PC-3 (cell line): ENCODE results near the gene IDH3G. TPM values are rescaled to one million over a fixed set of nuclear protein-coding genes. Genes with fewer than 3 reads are reported as not detected.

Experiments
- ATAC-seq: fragments of 200-7000 bp; cut with Tn5 transposase; 2 replicates; pipeline ENCODE4 v1.9.1; 2020; ENCODE audit warnings: mild to moderate bottlenecking, moderate library complexity
- BruUV-seq: library from RNA; stranded (reverse); fragments of 400-500 nt; replicated peaks from 2 replicates; lab custom pipeline; 2021; lab: Mats Ljungman, UMichigan
- CTCF ChIA-PET: fragments of 300-600 bp; sonication (Branson Sonifier 250); formaldehyde crosslinking; loops from one replicate; lab custom pipeline; 2022; ENCODE audit warnings: antibody characterized with exemption; lab: Charles Lee
- POLR2A ChIA-PET: fragments of 300-600 bp; sonication (Branson Sonifier 250); formaldehyde crosslinking; loops from one replicate; lab custom pipeline; 2022; ENCODE audit warnings: antibody characterized with exemption; ENCODE audit not compliant: unreplicated experiment; lab: Charles Lee
- DNase-seq: peaks from one replicate; pipeline ENCODE4 v3.0.0-alpha.2; 2015
- H2AFZ ChIP-seq: fragments of 300-600 bp; sonication (generic); 2 replicates; pipeline ENCODE4 v1.6.0; 2016; ENCODE audit warnings: antibody characterized with exemption, low read length
- H3F3A ChIP-seq: fragments of 300-600 bp; sonication (generic); one replicate; pipeline ENCODE4 v1.6.0; 2017; ENCODE audit warnings: antibody characterized with exemption, low read length, control low read depth, mild to moderate bottlenecking; ENCODE audit not compliant: unreplicated experiment
- H3K27ac ChIP-seq: fragments of 300-600 bp; sonication (generic); 2 replicates; pipeline ENCODE4 v1.5.1; 2016; ENCODE audit warnings: mild to moderate bottlenecking, low read length
- H3K27me3 ChIP-seq: fragments of 300-600 bp; sonication (generic); 2 replicates; pipeline ENCODE4 v1.6.1; 2016; ENCODE audit warnings: low read length, mixed read lengths
- H3K36me3 ChIP-seq: fragments of 300-600 bp; sonication (generic); 2 replicates; pipeline ENCODE4 v1.6.1; 2016; ENCODE audit warnings: low read depth, mixed run types, low read length, mixed read lengths
- H3K4me1 ChIP-seq: fragments of 300-600 bp; sonication (generic); 2 replicates; pipeline ENCODE4 v1.5.1; 2016; ENCODE audit warnings: low read length; ENCODE audit not compliant: insufficient read depth
- H3K4me2 ChIP-seq: fragments of 300-600 bp; sonication (generic); 2 replicates; pipeline ENCODE4 v1.6.0; 2016; ENCODE audit warnings: low read length
- H3K4me3 ChIP-seq: fragments of 300-600 bp; sonication (generic); 2 replicates; pipeline ENCODE4 v1.5.1; 2016; ENCODE audit warnings: mild to moderate bottlenecking, low read length, mixed read lengths
- H3K79me2 ChIP-seq: fragments of 300-600 bp; sonication (generic); 2 replicates; pipeline ENCODE4 v1.6.1; 2017; ENCODE audit warnings: low read length, mixed read lengths
- H3K9ac ChIP-seq: fragments of 300-600 bp; sonication (generic); 2 replicates; pipeline ENCODE4 v1.6.0; 2016; ENCODE audit warnings: mild to moderate bottlenecking, low read length
- H3K9me2 ChIP-seq: fragments of 300-600 bp; sonication (generic); replicated peaks from 2 replicates; pipeline ENCODE4 v1.6.1; 2016; ENCODE audit warnings: mixed run types, low read length, mixed read lengths
- H3K9me3 ChIP-seq: fragments of 300-600 bp; sonication (generic); 2 replicates; pipeline ENCODE4 v1.6.1; 2016; ENCODE audit warnings: low read length, mixed read lengths
- H4K20me1 ChIP-seq: fragments of 300-600 bp; sonication (generic); 2 replicates; pipeline ENCODE4 v1.6.1; 2016; ENCODE audit warnings: low read length, mixed read lengths
- EZH2 ChIP-seq: fragments of 300-600 bp; sonication (generic); IDR thresholded peaks from one replicate; pipeline ENCODE4 v1.6.1; 2017; ENCODE audit warnings: antibody characterized with exemption, mild to moderate bottlenecking, low read length; ENCODE audit not compliant: unreplicated experiment
- EZH2phosphoT487 ChIP-seq: fragments of 300-600 bp; sonication (generic); IDR thresholded peaks from 2 replicates; pipeline ENCODE4 v1.6.1; 2018; ENCODE audit warnings: mild to moderate bottlenecking, antibody characterized with exemption, low read length, borderline replicate concordance
- intact Hi-C: fragments of 100-400 bp; cut with micrococcal nuclease; formaldehyde crosslinking; loops from 2 replicates; pipeline ENCODE4 v1.9.0; 2023
- total RNA-seq: library from RNA; depleted of rRNA; stranded (reverse); fragments of >200 nt; gene quantifications from 2 replicates; pipeline ENCODE4 v1.2.3, GENCODE V29; 2014
- TF ChIP-seq, protein P1 (sequence below): fragments of 300-600 bp; sonication (generic); conservative IDR thresholded peaks from 2 replicates; pipeline ENCODE4 v1.5.1; 2017; ENCODE audit warnings: antibody characterized with exemption, low read depth, mild to moderate bottlenecking, low read length

IDH3G gene
- total RNA-seq, 1 experiment from 2014 or later = 104 TPM

GRCh38 chrX:153739754-153740486 lies 54.3 kb downstream of the IDH3G start:
- no peak overlapping the region for H3K4me2 ChIP-seq
- no peaks in the 10 kb centered on the region for H3K27me3 ChIP-seq
- no peaks in the 10 kb centered on the region for H3K79me2 ChIP-seq
- POLR2A ChIA-PET = no interaction called here
- H3K9ac ChIP-seq = no peak overlapping the region
- no peak overlapping the region for H2AFZ ChIP-seq
- TF ChIP-seq EZH2phosphoT487 = no peak
- TF ChIP-seq EZH2 = no peak
- TF ChIP-seq, protein P1, sequence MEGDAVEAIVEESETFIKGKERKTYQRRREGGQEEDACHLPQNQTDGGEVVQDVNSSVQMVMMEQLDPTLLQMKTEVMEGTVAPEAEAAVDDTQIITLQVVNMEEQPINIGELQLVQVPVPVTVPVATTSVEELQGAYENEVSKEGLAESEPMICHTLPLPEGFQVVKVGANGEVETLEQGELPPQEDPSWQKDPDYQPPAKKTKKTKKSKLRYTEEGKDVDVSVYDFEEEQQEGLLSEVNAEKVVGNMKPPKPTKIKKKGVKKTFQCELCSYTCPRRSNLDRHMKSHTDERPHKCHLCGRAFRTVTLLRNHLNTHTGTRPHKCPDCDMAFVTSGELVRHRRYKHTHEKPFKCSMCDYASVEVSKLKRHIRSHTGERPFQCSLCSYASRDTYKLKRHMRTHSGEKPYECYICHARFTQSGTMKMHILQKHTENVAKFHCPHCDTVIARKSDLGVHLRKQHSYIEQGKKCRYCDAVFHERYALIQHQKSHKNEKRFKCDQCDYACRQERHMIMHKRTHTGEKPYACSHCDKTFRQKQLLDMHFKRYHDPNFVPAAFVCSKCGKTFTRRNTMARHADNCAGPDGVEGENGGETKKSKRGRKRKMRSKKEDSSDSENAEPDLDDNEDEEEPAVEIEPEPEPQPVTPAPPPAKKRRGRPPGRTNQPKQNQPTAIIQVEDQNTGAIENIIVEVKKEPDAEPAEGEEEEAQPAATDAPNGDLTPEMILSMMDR = no peak
- H3K4me3 ChIP-seq = no peak overlapping the region
- no peaks in the 10 kb centered on the region for H3K9me3 ChIP-seq
- H3F3A ChIP-seq = no peaks in the 10 kb centered on the region
- intact Hi-C loops = no loop called here
- H3K36me3 ChIP-seq = peaks cover 5% of the 10 kb centered on the region; the same call in 1 of the 2 replicates
- CTCF ChIA-PET = no interaction called here
- ATAC-seq (no peak), DNase-seq (no peak)
- H3K9me2 ChIP-seq = no peaks in the 10 kb centered on the region
- no TSS peak for BruUV-seq
- H3K4me1 ChIP-seq = no peaks in the 10 kb centered on the region
- no peaks in the 10 kb centered on the region for H4K20me1 ChIP-seq
- H3K27ac ChIP-seq = no peak overlapping the region

- Histone ChIP-seq H4K20me1 (no peaks in the 10 kb centered on the region), H3K79me2 (peaks cover 4% of the 10 kb centered on the region; the same call in 1 of the 2 replicates), H3K4me2 (no peak overlapping the region), H3F3A (no peaks in the 10 kb centered on the region), H3K4me3 (no peak overlapping the region), H3K9me3 (no peaks in the 10 kb centered on the region), H3K4me1 (no peaks in the 10 kb centered on the region), H3K36me3 (peaks cover 6% of the 10 kb centered on the region; the same call in 1 of the 2 replicates), H3K9ac (no peak overlapping the region), H3K27ac (no peak overlapping the region), H3K9me2 (no peaks in the 10 kb centered on the region), H2AFZ (no peak overlapping the region), H3K27me3 (no peaks in the 10 kb centered on the region)
- intact Hi-C loops = no loop called here
- DNase-seq = no peak
- ATAC-seq = no peak
- CTCF ChIA-PET = no interaction called here
- POLR2A ChIA-PET = no interaction called here
- TF ChIP-seq, protein P1 = no peak
- TF ChIP-seq EZH2 (no peak), EZH2phosphoT487 (no peak)
- BruUV-seq = no TSS peak
Measured at GRCh38 chrX:153738056-153738605, 56.0 kb downstream of the IDH3G start.

DNA sequence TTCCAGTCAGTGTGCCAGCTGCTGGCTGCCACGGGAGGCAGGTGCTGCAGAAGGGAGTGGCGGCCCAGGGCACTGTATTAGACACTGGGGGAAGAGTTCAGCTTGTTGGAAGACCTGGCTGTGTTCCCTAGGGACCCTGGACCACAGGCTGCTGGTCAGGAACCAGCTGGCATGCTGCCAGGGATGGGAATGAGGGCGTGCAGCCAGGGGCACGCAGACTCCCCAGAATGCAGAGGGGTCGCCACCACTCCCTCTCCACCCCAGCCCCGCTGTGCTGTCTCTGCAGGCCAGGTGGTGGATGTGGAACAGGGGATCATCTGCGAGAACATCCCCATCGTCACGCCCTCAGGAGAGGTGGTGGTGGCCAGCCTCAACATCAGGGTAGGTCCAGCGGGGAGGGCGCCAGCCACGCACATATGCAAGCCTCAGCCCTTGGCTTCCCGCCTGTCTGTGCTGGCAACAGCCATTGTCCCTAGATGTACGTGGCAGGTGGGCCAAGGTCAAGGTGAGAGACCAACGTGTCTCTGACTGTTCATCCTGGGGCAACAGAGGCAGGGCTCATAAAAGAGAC lies 57.2 kb downstream of the IDH3G start:
- CTCF ChIA-PET = no interaction called here
- Histone ChIP-seq H3K79me2 (peaks cover 6% of the 10 kb centered on the region; the same call in 1 of the 2 replicates), H2AFZ (no peak overlapping the region), H3K4me3 (no peak overlapping the region), H3K9ac (no peak overlapping the region), H3K36me3 (peaks cover 6% of the 10 kb centered on the region; the same call in 1 of the 2 replicates), H3K4me2 (no peak overlapping the region), H4K20me1 (no peaks in the 10 kb centered on the region), H3K9me3 (no peaks in the 10 kb centered on the region), H3K9me2 (no peaks in the 10 kb centered on the region), H3K27ac (no peak overlapping the region), H3K27me3 (no peaks in the 10 kb centered on the region), H3K4me1 (peaks cover 9% of the 10 kb centered on the region), H3F3A (peaks cover 2% of the 10 kb centered on the region)
- TF ChIP-seq, protein P1 = no peak
- TF ChIP-seq EZH2 (no peak), EZH2phosphoT487 (no peak)
- intact Hi-C loops = no loop called here
- DNase-seq = no peak
- POLR2A ChIA-PET = no interaction called here
- no TSS peak for BruUV-seq
- ATAC-seq = no peak
